ENCODE results near the gene CPS1.

CPS1 gene

DNA sequence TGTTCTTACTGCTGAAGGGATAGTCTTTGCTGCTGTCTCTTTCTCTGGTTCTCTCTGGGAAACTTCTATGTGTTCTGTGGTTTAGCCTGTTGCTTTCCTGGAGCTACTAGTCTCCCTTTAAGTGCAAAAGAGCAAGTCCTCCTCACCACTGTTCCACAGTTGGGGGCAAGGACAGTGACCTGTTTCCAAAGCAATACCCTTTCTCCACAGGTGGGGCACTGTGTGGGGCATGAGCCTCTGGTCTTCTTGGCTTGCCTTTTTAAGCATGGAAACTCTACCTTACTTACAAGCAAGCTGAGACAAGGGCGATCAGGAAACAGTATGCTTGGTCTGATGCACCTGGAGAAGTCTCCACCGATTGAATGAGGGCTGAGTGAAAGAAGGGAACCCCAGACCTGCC is 156.7 kb downstream of the CPS1 start:
- Histone ChIP-seq H3K27me3 (ENCODE audit: insufficient read depth, low read length) (no peaks in the 10 kb centered on the region), H3K36me3 (ENCODE audit: insufficient read depth, low read depth, low read length) (no peaks in the 10 kb centered on the region), H3K9me3 (ENCODE audit: insufficient read depth, low read depth, low read length) (no peaks in the 10 kb centered on the region), H3K4me1 (ENCODE audit: insufficient read depth, low read length) (peaks cover 14% of the 10 kb centered on the region; the same call in 1 of the 2 replicates), H3K9ac (ENCODE audit: low read depth, low read length) (no peak overlapping the region), H3K27ac (ENCODE audit: low read length) (no peak overlapping the region), H3K4me3 (ENCODE audit: low read length) (no peak overlapping the region)

DNA sequence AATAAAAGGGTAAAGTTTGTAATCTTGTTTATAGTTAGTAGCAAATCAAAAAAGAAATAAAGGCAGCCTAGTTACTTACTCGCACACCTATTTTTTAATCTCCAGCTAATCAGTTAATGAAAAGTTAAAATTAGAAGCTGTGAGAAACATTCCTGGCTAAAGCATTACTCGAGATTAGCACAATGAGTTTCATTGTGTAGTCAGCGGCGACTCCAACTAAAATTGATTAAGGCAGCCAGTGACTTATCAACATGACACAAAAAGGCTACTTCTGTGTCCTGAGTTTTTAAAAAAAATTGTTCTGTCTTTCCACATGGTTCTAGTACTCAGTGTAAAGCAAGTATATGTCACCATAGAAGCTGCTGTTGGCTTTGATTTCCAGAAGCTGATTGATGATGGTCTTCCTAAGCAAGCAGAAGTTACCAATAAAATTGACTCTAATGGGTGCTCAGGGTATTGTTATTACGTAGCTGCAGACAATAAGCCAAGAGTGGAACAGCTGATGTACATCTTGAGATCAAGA is 159.2 kb downstream of the CPS1 start:
- Histone ChIP-seq H3K27ac (ENCODE audit: low read length) (no peak overlapping the region), H3K9ac (ENCODE audit: low read depth, low read length) (no peak overlapping the region), H3K4me1 (ENCODE audit: insufficient read depth, low read length) (peaks cover 22% of the 10 kb centered on the region; the same call in 1 of the 2 replicates), H3K36me3 (ENCODE audit: insufficient read depth, low read depth, low read length) (no peaks in the 10 kb centered on the region), H3K9me3 (ENCODE audit: insufficient read depth, low read depth, low read length) (no peaks in the 10 kb centered on the region), H3K4me3 (ENCODE audit: low read length) (no peak overlapping the region), H3K27me3 (ENCODE audit: insufficient read depth, low read length) (no peaks in the 10 kb centered on the region)

DNA sequence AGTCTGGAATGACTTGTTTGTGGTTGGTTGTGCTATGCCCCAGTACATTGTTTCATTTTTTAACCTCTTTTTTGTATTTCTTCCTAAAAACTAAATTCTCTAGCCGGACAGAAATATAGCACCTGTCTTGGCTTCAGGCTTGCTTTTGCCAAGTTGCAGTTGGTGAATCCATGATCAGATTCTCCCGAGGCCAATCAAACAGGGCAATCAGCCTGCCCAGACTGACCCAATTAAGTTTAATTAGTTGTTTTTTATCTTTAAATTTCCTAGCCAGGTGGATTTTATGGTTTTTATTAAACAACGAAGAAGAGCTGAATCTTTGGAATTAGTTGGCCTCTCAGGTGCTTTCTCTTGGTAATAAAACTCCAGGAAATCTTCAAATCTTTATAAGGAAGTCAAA is 162.1 kb downstream of the CPS1 start:
- H3K4me1 ChIP-seq (ENCODE audit: insufficient read depth, low read length), result peaks cover 22% of the 10 kb centered on the region; the same call in 1 of the 2 replicates
- no peak overlapping the region for H3K4me3 ChIP-seq (ENCODE audit: low read length)
- H3K9me3 ChIP-seq (ENCODE audit: insufficient read depth, low read depth, low read length), result no peaks in the 10 kb centered on the region
- no peaks in the 10 kb centered on the region for H3K27me3 ChIP-seq (ENCODE audit: insufficient read depth, low read length)
- no peaks in the 10 kb centered on the region for H3K36me3 ChIP-seq (ENCODE audit: insufficient read depth, low read depth, low read length)
- H3K27ac ChIP-seq (ENCODE audit: low read length), result no peak overlapping the region
- no peak overlapping the region for H3K9ac ChIP-seq (ENCODE audit: low read depth, low read length)

DNA sequence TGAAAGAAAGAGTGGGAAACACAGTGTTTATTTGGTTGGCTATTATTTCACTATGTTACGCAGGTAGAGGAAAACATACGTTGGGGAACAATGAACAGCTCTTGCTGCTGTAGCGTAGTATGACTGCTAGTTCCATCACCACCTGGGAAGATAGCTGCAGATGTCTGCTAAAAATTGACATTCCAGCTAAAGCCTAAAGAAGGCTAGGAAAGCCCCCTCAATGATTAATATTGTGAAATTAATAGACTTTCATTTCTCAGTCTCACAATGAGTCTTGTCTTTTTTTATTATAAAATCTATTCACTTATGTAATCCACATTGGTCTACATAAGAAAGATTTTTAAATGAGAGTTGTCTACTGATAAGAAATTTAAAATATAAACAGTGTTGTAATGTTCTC is 165.7 kb downstream of the CPS1 start:
- Histone ChIP-seq H3K27me3 (ENCODE audit: insufficient read depth, low read length) (no peaks in the 10 kb centered on the region), H3K4me1 (ENCODE audit: insufficient read depth, low read length) (peaks cover 19% of the 10 kb centered on the region; the same call in 1 of the 2 replicates), H3K27ac (ENCODE audit: low read length) (no peak overlapping the region), H3K36me3 (ENCODE audit: insufficient read depth, low read depth, low read length) (no peaks in the 10 kb centered on the region), H3K9ac (ENCODE audit: low read depth, low read length) (no peak overlapping the region), H3K4me3 (ENCODE audit: low read length) (no peak overlapping the region), H3K9me3 (ENCODE audit: insufficient read depth, low read depth, low read length) (no peaks in the 10 kb centered on the region)

DNA sequence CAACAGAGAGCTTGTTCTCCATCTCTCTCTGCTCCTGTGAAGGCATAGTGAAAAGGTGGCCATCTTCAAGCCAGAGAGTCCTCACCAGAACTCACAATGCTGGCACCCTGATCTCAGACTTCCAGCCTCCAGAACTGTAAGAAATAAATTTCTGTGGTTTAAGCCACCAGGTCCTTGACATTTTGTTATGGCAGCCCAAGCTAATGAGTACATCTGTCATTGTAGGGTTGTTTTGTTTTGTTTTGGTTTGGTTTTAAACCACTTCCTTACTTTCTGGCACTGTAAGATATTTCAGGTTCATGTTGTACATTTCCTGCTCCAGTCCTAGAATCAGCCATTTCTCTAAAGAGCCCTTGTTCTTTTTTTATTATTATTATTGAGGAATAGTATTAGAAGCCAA is 171.2 kb downstream of the CPS1 start:
- Histone ChIP-seq H3K27ac (ENCODE audit: low read length) (no peak overlapping the region), H3K9me3 (ENCODE audit: insufficient read depth, low read depth, low read length) (no peaks in the 10 kb centered on the region), H3K4me1 (ENCODE audit: insufficient read depth, low read length) (no peaks in the 10 kb centered on the region), H3K27me3 (ENCODE audit: insufficient read depth, low read length) (no peaks in the 10 kb centered on the region), H3K4me3 (ENCODE audit: low read length) (no peak overlapping the region), H3K9ac (ENCODE audit: low read depth, low read length) (no peak overlapping the region), H3K36me3 (ENCODE audit: insufficient read depth, low read depth, low read length) (no peaks in the 10 kb centered on the region)
